Right atrium auricular region (tissue), 2 donors: ENCODE data around the gene SFRP5. TPM values are rescaled to one million over a fixed set of nuclear protein-coding genes. Genes with fewer than 3 reads are reported as not detected.

Experiments
- DNase-seq: peaks from one replicate; pipeline ENCODE4 v3.0.0-alpha.2; 2019; ENCODE audit warnings: low spot score
- H3K27ac ChIP-seq, 2 donors: fragments of 200-600 bp; sonication (generic); 1 replicate in 1 of 2; 2 replicates in 1 of 2; pipeline ENCODE4 v1.5.1; 2016 to 2019
- H3K27me3 ChIP-seq, 2 donors: fragments of 200-600 bp; sonication (generic); one replicate each; pipeline versions ENCODE4 v1.5.1 to v1.6.0; 2017 to 2019
- H3K36me3 ChIP-seq: fragments of 200-600 bp; sonication (generic); one replicate; pipeline ENCODE4 v1.5.1; 2016
- H3K4me1 ChIP-seq, 2 donors: fragments of 200-600 bp; sonication (generic); one replicate each; pipeline versions ENCODE4 v1.5.1 to v1.6.0; 2017 to 2019
- H3K4me3 ChIP-seq, 2 donors: fragments of 200-600 bp; sonication (generic); 1 replicate in 1 of 2; 2 replicates in 1 of 2; pipeline ENCODE4 v1.5.1; 2017 to 2019; ENCODE audit warnings: mild to moderate bottlenecking in 1 of 2, moderate library complexity in 1 of 2
- H3K9me3 ChIP-seq, 2 donors: fragments of 200-600 bp; sonication (generic); one replicate each; pipeline ENCODE4 v1.5.1; 2019
- CTCF ChIP-seq, 2 donors: fragments of 200-600 bp; sonication (generic); IDR thresholded peaks; one replicate each; pipeline ENCODE4 v1.5.1; 2019; ENCODE audit warnings: antibody characterized with exemption in 2 of 2
- total RNA-seq, 2 donors: library from RNA; depleted of rRNA; stranded (reverse); fragments of >200 nt; gene quantifications; one replicate each; pipeline ENCODE4 v1.1.0, GENCODE V29; 2016

SFRP5 gene
- total RNA-seq, 2 donors from 2014 or later: 140 to 260 TPM

DNA sequence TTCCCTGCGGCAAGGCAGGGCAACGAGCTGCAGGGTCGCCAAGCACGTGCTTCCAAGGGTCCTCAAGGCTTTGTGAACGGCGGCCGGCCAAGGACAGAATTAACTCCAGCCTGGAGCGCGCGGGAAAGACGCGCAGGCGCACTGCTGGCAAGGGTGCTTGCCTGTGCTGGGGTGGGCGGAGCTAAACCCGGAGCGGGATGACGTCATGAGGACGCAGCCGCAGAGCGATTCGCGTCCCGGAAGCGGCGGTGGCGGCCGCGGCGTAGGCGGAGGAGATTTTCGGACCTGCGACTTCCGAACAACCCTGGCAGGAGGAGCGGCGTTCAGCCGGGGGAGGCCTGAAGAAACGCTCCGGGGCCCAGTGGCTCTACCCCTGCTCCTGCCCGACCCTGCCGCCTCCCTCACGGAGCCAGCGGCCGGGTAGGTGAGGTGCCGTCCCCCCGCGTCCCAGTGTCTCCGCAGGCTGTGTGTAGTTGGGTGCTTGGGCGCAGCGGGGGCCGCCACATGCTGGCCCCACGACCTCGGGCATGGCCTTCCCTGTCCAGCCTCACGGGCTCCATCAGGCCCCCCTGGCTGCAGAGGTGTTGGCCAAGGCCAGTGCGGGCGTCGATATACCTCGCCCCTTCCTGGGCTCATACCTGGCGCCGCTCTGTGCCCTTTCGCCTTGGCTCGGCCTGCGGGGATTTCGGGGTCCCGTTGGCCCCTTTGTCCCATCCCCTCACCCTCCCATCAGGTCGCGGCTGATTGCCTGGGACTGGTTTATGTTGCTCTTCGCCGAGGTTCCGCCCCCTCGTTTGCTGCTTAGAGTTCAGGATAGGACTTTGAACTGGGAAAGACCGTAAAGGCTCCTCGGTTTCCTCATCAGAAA, 34.7 kb downstream of the SFRP5 start, which contains the start of gene ZFYVE27:
ZFYVE27 (plus strand) TSS at position 227 of the 868 bp plus-strand sequence. CDS start 1,350 bp downstream, outside the sequence.
- peak within 1 kb of the TSS; percentile 73 to 85 for H3K4me3 ChIP-seq
- TF ChIP-seq CTCF (IDR thresholded peaks at IDR 0.05): peak in 1 of 2 donors; percentile 13
- H3K9me3 ChIP-seq: no peaks in the 10 kb centered on the region

DNA sequence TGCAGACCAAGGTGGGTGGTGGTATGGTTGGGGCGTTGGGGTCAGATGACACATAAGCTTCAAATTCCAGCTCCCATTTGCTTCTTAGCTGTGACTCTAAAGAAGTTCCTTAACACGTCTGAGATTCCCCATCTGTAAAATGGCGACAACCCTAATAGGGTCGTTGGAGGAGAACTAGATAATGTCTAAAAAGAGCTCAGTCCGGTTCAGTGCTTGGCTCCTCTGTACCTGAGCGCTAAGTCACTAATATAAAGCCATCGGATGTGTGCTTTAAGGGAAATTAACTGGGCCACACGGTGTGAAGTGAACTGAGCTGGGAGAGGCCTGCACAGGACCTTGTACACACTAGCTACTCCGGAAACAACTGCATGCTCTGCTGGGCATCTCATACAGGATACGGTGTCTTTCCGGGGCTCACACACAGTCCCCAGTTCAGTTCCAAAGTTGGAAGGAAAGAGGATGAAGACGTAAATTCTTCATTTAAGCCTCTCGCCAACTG, 35.3 kb downstream of the SFRP5 start:
- no peak for TF ChIP-seq CTCF (IDR thresholded peaks at IDR 0.05)
- H3K27ac ChIP-seq: peak overlapping the region; percentile 84 to 86

More for the DNA sequence above, 34.7 kb downstream of the SFRP5 start, which contains the start of gene ZFYVE27:
- DNase-seq: peak; percentile 96
- no peaks in the 10 kb centered on the region for H3K27me3 ChIP-seq
- H3K36me3 ChIP-seq: peaks cover 16% of the 10 kb centered on the region
- peak within 1 kb of the TSS; percentile 84 to 86 for H3K27ac ChIP-seq
- H3K4me1 ChIP-seq: peaks cover 0 to 38% of the 10 kb centered on the region in 2 donors

DNA sequence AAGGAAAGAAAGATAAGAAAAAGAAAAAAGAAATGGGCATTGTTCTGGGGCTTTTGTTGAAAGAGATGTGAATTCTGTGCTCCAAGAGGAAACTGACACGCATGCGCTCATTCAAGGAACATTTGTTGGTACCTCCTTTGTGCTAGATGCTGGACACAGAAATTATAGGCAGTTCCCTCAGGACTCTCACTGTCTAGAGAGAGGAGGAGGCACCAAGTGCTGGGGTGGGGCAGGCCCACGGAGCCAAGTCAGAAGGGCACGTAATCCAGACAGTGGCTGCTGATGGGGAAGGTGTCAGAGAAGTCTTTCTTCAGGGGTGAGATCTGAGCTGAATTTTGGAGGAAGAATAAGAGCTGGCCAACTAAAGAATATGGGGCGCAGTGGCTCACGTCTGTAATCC, 37.8 kb downstream of the SFRP5 start:
- Histone ChIP-seq H3K36me3 (peaks cover 4% of the 10 kb centered on the region), H3K4me1 (peaks cover 0 to 19% of the 10 kb centered on the region in 2 donors), H3K4me3 (no peak overlapping the region), H3K27ac (no peak overlapping the region), H3K9me3 (no peaks in the 10 kb centered on the region), H3K27me3 (no peaks in the 10 kb centered on the region)
- no peak for TF ChIP-seq CTCF (IDR thresholded peaks at IDR 0.05)
- no peak for DNase-seq

More for the DNA sequence above, 35.3 kb downstream of the SFRP5 start:
- DNase-seq: no peak
- Histone ChIP-seq H3K4me1 (peaks cover 0 to 38% of the 10 kb centered on the region in 2 donors), H3K27me3 (no peaks in the 10 kb centered on the region), H3K9me3 (no peaks in the 10 kb centered on the region), H3K36me3 (peaks cover 16% of the 10 kb centered on the region), H3K4me3 (peak overlapping the region in 1 of 2 donors; percentile 85)

GRCh38 chr10:97733256-97733655, 38.5 kb downstream of the SFRP5 start:
- Histone ChIP-seq H3K36me3 (no peaks in the 10 kb centered on the region), H3K9me3 (no peaks in the 10 kb centered on the region), H3K4me1 (peaks cover 0 to 11% of the 10 kb centered on the region in 2 donors), H3K27me3 (no peaks in the 10 kb centered on the region), H3K27ac (no peak overlapping the region), H3K4me3 (no peak overlapping the region)
- DNase-seq: no peak
- no peak for TF ChIP-seq CTCF (IDR thresholded peaks at IDR 0.05)

- H3K4me3 ChIP-seq: no peak overlapping the region
- no peaks in the 10 kb centered on the region for H3K9me3 ChIP-seq
- no peak overlapping the region for H3K27ac ChIP-seq
- DNase-seq: no peak
- H3K36me3 ChIP-seq: no peaks in the 10 kb centered on the region
- TF ChIP-seq CTCF (IDR thresholded peaks at IDR 0.05): peak in 1 of 2 donors; percentile 4
- peaks cover 0 to 4% of the 10 kb centered on the region in 2 donors for H3K4me1 ChIP-seq
- H3K27me3 ChIP-seq: no peaks in the 10 kb centered on the region
Observed at GRCh38 chr10:97732052-97732359, 39.8 kb downstream of the SFRP5 start.
